Measurements from ENCODE around the gene IRF9. TPM values are rescaled to one million over a fixed set of nuclear protein-coding genes. Genes with fewer than 3 reads are reported as not detected.
A peak's percentile ranks its signal among the peaks of the same experiment; 100 is the strongest.

The IRF9 gene
- total and polyA plus RNA-seq, 2 of the 13 experiments (the other 11 are each of a cell fraction or from before 2014, with no cell fraction given), result 14.9 to 49.7 TPM

- TF ChIP-seq ZNF800 (CRISPR knock-in tag; IDR thresholded peaks at IDR 0.05) (peak; percentile 92; the same call in 1 of the 2 replicates), SP1 (IDR thresholded peaks at IDR 0.05) (no peak), SP1 (CRISPR knock-in tag; IDR thresholded peaks at IDR 0.05) (peak; percentile 89), ZNF10 (CRISPR knock-in tag; IDR thresholded peaks at IDR 0.05; ENCODE audit: borderline replicate concordance, low read depth) (peak; percentile 69; the same call in 1 of the 2 replicates), ZNF747 (CRISPR knock-in tag; IDR thresholded peaks at IDR 0.05; ENCODE audit: borderline replicate concordance) (peak; percentile 98), RCOR2 (CRISPR knock-in tag; IDR thresholded peaks at IDR 0.05) (peak; percentile 55), ESRRA (CRISPR knock-in tag; IDR thresholded peaks at IDR 0.05; ENCODE audit: low read depth) (peak; percentile 86), MTF1 (CRISPR knock-in tag; IDR thresholded peaks at IDR 0.05) (no peak), ZSCAN9 (CRISPR knock-in tag; IDR thresholded peaks at IDR 0.05; ENCODE audit: borderline replicate concordance) (no peak; the same call in 1 of the 2 replicates), SSRP1 (CRISPR knock-in tag; IDR thresholded peaks at IDR 0.05) (peak; percentile 21; the same call in 1 of the 2 replicates), ZNF34 (CRISPR knock-in tag; IDR thresholded peaks at IDR 0.05; ENCODE audit: borderline replicate concordance) (peak; percentile 99), KAT7 (CRISPR knock-in tag; IDR thresholded peaks at IDR 0.05; ENCODE audit: borderline replicate concordance) (peak; percentile 92; the same call in 1 of the 2 replicates), TRIM24 (CRISPR knock-in tag; IDR thresholded peaks at IDR 0.05) (no peak), DR1 (CRISPR knock-in tag; IDR thresholded peaks at IDR 0.05) (peak; percentile 77; the same call in 1 of the 2 replicates), ZNF550 (CRISPR knock-in tag; IDR thresholded peaks at IDR 0.05; ENCODE audit: borderline replicate concordance) (peak; percentile 90), BHLHE40 (IDR thresholded peaks at IDR 0.05; ENCODE audit: low read length) (peak; percentile 98), CREM (IDR thresholded peaks at IDR 0.05) (peak; percentile 100), CREM (CRISPR knock-in tag; IDR thresholded peaks at IDR 0.05) (peak; percentile 95), FUBP1 (CRISPR knock-in tag; IDR thresholded peaks at IDR 0.05; ENCODE audit: borderline replicate concordance) (peak; percentile 100; the same call in 1 of the 2 replicates), ATF7 (IDR thresholded peaks at IDR 0.05) (no peak), ATF7 (CRISPR knock-in tag; IDR thresholded peaks at IDR 0.05) (peak; percentile 85), NR0B2 (CRISPR knock-in tag; IDR thresholded peaks at IDR 0.05) (peak; percentile 83; the same call in 1 of the 2 replicates), PAF1 (CRISPR knock-in tag; IDR thresholded peaks at IDR 0.05) (no peak; the same call in 1 of the 2 replicates), ZFP1 (CRISPR knock-in tag; IDR thresholded peaks at IDR 0.05) (no peak; the same call in 1 of the 2 replicates), HOXA3 (CRISPR knock-in tag; IDR thresholded peaks at IDR 0.05) (peak; percentile 99), ZFP36L1 (CRISPR knock-in tag; IDR thresholded peaks at IDR 0.05) (peak; percentile 98; the same call in 1 of the 2 replicates)
- TF ChIP-seq, protein P1, sequence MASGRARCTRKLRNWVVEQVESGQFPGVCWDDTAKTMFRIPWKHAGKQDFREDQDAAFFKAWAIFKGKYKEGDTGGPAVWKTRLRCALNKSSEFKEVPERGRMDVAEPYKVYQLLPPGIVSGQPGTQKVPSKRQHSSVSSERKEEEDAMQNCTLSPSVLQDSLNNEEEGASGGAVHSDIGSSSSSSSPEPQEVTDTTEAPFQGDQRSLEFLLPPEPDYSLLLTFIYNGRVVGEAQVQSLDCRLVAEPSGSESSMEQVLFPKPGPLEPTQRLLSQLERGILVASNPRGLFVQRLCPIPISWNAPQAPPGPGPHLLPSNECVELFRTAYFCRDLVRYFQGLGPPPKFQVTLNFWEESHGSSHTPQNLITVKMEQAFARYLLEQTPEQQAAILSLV (CRISPR knock-in tag; IDR thresholded peaks at IDR 0.05; ENCODE audit: borderline replicate concordance), result peak; percentile 94
These were observed 52.1 kb downstream of the IRF9 start, which contains the start of gene CHMP4A (continued) for GRCh38 chr14:24212924-24213865.

Measured in HepG2 (cell line).